H1 (cell line): ENCODE data around the gene TRABD. TPM values are rescaled to one million over a fixed set of nuclear protein-coding genes. Genes with fewer than 3 reads are reported as not detected.

Experiments used
- ASH2L ChIP-seq: fragments of 200-600, 300-600 bp; sonication (generic); IDR thresholded peaks from one replicate; pipeline ENCODE4 v1.7.1; 2017; ENCODE audit warnings: low read length
- ATF2 ChIP-seq: IDR thresholded peaks from 2 replicates; pipeline ENCODE4 v1.6.1; 2012; ENCODE audit warnings: low read length, inconsistent platforms
- CTBP2 ChIP-seq: IDR thresholded peaks from 2 replicates; pipeline ENCODE4 v1.7.0; 2011; ENCODE audit warnings: borderline replicate concordance, mild to moderate bottlenecking, moderate library complexity, mixed read lengths, low read length; ENCODE audit not compliant: insufficient read depth, insufficient read length
- MAX ChIP-seq: IDR thresholded peaks from 2 replicates; pipeline ENCODE4 v1.6.1; 2012; ENCODE audit warnings: inconsistent platforms
- SIX5 ChIP-seq: IDR thresholded peaks from 2 replicates; pipeline ENCODE4 v1.6.1; 2011; ENCODE audit warnings: mild to moderate bottlenecking, low read depth, low read length
- SP4 ChIP-seq: IDR thresholded peaks from 2 replicates; pipeline ENCODE4 v1.6.1; 2012; ENCODE audit warnings: low read length, inconsistent platforms
- polyA plus RNA-seq, 7 experiments: library from polyadenylated mRNA; depleted of rRNA in 3 of 7; stranded (reverse) in 5 of 7; unstranded in 2 of 7; fragments of >200 nt in 5 of 7; fragments of 200-250 nt in 2 of 7; gene quantifications; 1 replicate in 5 of 7; 2 replicates in 1 of 7; 4 replicates in 1 of 7; pipeline versions ENCODE4 v1.2.1 to v1.2.3, GENCODE V29; 2011 to 2013; ENCODE audit warnings: missing spikeins in 2 of 7, mixed read lengths in 2 of 7
- total RNA-seq: library from RNA; stranded (reverse); fragmentation: NEBNext Ultra II Directional; extraction: Animal tissue kit (Norgen Biotek cat#: 25700); gene quantifications from 2 replicates; pipeline ENCODE4 v1.2.1, GENCODE V29; 2021

Gene TRABD
- total and polyA plus RNA-seq, 2 of the 8 experiments (the other 6 are each of a cell fraction or from before 2014, with no cell fraction given): 44.2 to 57.5 TPM

- no peak for TF ChIP-seq MAX
- no peak for TF ChIP-seq ATF2
- TF ChIP-seq CTBP2: no peak
- no peak for TF ChIP-seq SP4
- TF ChIP-seq ASH2L: no peak
- no peak for TF ChIP-seq SIX5
These were observed 56.8 kb downstream of the TRABD start (continued) for GRCh38 chr22:50242406-50242949.
